Inferior parietal cortex (tissue), 1 donor: ENCODE measurements around the gene CCNJL.
"Not testable (repeated sequence)": the region's sequence is repeated elsewhere in the genome, so short reads cannot be mapped to it uniquely, and the experiment has no call there.

ENCODE experiments used
- DNase-seq: peaks from one replicate; pipeline ENCODE4 v3.0.0-alpha.2; 2016; ENCODE audit errors: extremely low spot score

Gene CCNJL

DNA sequence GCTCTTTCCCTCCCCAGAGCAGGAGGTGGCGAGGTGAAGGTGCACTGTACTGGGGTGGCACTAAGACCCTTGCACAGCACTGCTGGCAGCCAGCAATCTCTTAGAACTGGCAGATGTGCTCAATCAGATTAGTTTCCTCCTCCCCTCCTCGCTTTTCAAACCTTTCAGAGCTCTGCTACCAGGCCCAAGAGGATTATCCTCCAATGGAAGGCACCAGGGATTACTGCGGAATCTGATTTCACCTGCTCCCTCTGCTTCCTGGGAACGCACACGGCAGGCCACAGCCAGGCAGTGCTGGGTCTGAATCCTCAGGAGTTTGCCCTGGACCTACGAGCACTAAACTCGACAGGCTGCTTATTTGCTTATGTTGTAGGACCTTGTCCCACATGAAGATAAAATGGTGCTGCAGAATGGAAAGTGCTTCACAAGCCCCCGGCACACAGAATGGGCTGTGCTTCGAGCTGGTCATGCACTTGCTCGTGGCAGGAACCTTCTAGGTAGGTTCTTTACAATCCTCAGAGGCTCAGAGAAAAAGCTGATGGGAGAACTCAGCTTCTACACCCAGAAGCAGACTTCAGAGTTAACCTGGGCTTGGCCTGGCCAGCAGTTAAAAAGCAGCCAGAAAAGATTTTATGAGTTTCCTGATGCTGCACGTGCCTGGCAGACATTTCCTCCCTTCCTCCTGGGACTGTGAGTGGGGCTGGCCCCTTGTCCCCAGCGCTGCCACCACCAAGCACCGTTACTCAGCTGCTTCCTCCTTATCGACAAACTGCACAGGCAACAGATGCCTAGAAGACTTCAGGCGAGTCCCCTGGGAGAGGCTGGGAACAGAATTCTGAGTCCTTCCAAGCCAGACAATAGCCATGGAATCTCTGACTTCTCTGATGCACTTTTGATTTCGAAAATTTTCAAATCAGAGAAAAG, 50.0 kb downstream of the CCNJL start:
- no peak for DNase-seq

DNA sequence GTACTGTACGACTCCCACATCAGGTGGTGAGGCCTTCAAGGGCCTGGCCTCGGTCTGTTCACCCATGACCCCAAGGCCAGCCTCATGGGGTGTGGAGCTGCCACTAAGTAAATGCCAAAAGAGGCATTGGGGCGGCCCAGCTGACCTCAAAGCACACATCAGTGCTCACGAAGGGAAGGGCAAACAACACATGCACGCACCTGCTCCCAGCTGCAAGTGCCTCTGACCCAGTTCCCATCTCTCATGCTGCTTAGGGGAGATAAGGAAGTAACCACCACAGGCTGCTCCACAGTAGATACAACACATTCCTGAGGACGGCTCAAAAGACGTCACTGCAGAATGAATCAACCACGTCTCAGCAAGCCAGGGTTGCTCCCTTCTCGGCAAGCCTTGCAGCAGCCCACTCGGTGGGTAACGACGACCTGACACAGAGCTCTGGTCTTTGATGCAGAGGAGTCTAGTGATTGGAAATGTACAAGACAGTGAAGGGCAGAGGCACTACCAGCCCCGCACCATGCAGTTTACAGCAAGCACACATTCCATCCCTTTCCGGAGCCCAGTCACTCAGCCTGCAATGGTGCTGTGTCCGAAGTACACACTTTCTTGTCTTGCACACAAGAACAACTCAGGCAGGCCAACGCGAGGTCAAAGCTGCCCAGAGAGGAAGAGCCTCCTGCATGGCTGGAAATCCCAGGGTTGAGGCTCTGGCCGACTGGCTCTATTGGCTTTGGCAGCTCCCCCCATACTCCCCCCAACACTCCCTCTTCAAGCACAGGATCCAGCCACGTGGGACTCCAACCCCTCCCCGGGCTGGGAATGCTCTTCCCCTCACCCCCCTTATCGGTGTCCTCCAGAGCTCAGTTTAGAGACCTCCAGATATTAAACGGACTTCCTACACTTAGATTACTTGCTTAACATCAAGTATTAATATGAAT, 51.2 kb downstream of the CCNJL start:
- DNase-seq = peak; percentile 29

DNA sequence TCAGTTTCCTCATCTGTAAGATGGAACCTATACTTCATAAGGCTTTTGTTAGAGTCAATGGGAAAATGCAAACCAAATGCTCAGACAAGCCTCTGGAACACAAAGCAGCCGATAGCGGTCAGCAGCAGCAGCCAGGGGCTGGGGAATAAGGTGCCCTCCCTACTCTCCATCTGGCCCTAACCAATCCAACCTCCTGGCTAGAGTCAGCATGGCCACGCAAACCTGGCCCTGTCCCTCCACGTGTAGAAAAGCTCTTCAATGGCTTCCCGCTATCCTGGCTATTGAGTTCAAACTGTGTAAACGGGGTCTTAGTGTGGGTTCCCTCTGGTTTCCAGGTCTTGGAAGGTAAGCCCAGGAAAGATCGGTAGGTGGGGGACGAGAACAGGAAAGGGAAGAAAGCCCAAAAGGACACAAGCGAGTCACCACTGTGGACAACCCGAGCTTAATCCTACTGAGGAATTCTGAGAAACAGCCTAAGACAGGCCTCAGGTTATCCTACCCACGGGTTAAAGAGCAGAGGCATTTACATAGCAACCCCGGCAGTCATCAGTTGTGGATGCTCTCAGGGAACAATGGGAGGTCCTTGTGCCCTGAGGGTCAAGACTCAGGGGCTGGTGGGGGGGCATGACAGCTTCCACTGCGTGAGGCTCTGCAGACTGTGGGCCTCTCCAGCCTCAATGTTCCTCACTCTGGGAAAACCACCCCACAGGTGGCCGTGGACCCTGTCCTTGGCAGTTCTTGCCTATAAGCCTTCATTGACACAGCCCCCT, 52.2 kb downstream of the CCNJL start:
- DNase-seq = no peak

DNA sequence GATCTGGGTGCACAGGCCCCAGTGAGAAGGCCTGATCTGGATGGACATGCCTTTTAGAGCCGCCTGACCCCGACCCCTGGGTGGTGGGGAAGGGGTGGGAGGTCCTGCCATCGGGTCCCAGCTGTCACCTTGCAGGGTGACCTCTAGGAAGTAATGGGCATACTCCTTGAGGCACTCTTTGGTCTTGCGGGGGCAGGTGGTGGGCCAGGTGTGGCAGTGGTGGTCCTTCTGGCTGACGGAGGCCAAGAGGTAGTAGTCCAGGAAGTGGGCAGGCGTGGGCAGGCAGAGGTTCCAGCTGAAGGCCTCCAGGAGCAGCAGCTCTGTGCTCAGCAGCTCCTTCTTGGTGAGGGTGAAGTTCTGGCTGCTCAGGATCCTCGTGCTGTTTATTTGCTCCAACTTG, 53.0 kb downstream of the CCNJL start:
- no peak for DNase-seq

DNA sequence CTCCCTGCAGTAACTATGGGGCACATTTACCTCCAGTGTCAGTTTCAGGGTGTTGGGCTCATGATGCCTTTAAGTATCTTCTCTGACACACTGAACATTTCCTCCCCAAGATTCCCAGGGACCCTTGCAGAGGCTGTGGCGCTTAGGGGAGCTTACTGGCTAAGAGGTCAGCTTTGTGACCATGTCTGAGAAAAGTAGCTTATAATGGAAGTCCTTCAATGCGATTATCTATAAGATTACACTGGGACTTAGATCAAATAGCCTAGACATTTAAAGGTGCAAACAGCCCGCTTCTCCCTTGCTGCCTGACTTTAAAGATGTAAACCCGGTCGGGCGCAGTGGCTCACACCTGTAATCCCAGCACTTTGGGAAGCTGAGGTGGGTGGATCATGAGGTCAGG, 57.7 kb downstream of the CCNJL start:
- no peak for DNase-seq

DNA sequence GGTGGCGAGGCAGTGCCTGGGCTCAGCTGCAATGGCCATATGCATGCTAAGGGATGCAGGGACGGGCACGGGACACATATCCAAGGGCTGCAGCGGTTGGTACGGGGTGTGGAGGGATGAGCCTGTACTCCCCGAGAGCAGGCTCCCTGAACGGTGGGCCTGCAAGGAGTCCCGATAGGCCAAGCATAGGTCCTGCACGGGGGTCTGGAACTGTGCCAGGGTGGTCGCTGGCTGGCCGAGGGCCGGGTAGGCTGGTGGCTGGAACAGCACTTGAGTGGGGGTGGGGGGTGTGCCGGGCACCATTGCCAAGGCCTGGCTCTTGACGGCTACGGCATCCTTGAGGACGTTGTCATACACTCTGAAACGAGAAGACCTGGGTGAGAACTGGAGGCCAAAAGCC, 58.9 kb downstream of the CCNJL start:
- no peak for DNase-seq

DNA sequence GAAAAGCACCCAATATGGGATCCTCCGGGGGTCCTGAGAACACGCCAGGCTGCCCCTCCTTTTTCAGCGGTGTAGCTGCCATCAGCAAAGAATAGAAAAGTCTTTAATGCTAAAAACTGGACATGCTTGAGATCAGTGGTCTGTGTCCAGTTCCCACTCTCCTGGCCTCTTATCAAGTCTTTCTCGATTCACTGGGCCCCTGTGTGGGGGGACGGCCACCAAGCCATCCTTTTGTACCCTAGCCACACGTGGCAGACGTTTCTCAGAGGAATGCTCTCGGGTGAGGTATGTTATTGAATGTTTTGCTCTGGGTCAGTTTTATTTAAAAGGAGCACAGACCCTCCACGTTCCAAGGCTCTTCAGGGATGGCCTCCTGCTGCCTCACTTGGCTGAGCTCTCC, 59.4 kb downstream of the CCNJL start:
- no peak for DNase-seq

DNA sequence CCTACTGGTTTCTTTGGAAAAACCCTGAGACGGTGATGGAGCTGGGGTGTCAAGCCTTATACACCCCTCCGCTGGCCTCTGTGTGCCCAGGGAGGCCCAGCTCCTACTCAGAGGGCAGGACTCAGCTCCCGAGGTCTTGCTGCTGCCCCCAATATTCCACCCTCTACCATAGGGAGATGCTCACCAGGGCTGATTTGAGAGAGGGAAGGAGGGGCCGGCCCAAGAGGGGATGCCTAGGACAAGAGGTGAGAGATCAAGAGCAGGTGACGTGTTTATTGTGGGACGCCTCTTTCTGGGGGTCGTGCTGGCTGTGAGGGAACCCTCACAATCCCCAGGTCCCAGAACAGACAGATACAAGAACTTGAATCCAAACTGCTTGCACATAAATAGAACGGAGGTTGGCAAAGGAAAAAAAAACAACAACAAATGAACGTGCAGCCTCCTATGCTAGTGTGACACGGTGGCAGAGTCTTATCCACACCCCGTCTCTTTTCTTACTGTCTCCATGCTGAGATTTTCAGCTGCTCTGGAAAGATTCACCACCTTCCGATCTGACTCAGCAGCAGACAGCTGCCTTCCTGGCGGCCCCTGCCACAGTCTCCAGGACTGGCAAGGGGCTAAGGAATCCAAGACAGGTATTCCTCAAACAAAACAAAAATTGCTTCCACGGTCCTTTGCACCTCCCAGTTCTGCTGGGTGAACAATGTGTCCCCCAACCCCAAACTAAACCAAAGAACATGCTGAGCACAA, 60.8 kb downstream of the CCNJL start:
- no peak for DNase-seq

DNA sequence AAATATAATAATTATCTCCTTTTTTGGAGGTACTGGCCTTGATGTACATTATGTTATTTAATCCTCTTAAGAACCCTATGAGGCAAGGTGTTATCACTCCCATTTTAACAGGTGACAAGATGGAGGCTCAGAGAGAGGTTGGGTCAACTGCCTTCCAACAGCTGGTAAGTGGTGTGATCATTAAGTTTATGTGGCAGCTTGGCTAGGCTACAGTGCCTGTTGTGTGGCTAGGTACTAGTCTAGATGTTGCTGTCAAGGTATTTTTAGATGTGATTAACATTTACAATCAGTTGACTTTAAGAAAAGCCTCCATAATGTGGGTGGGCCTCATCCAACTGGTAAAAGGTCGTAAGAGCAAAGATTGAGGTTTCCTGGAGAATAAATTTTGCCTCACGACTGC, 61.5 kb downstream of the CCNJL start:
- DNase-seq = no peak

DNA sequence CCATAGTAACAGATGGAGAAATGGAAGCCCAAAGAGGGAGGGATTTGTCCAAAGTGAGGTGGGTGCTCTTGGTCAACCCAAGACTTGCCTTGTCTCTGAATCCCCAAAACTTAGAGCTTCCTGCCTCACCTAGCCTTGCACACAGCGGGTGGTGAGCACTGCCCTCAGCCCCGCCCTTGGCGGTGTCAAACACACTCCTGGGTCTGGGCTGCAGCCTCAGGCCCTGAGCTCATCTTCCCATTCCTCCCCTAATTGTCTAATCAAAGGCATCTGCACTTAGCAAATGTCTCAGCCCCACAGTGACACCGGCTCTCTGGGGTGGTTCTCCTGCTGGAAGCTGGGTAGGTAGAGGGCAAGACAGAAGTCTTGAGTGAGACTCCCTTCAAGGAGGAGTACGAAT, 62.1 kb downstream of the CCNJL start:
- no peak for DNase-seq

DNA sequence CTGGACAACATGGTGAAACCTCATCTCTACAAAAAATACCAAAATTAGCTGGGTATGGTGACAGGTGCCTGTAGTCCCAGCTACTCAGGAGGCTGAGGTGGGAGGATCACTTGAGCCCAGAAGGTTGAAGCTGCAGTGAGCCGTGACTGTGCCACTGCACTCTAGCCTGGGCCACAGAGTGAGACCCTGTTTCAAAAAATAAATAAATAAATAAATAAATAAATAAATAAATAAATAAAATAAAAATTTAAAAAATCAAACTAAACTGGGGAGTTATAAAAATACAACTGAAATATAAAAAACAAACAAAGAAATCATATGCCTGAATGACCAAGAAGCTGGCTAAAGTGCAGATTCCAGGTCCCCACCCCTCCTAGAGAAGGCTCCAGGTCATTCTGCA, 62.8 kb downstream of the CCNJL start:
- not testable (repeated sequence) for DNase-seq

DNA sequence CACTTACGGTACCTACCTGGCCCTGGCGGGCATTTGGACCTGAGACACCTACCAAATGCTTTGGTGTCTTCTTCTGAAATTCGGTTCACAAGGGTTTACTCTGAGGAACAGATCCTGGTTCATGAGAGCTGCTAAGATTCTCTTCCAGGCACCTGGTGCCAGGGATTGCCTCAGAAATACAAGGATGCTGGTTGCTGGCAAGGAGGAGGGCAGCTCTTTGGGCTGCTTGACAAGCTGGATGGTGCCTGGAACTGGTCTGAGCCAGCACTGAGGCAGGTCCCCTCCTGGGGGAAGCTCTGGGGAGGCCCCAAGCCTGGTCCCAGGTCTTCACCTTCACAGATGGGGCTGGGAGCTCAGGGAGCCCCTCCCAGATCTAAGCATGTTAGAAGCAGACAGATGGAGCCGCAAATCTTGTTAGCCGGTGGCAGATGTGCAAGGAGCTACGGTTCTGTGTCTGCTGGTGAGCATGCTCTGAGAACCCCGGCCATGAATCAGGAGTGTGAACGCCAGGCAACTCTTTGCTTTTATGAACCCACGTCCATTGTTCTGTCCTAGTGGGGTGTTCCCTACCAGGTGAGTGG, 66.8 kb downstream of the CCNJL start:
- DNase-seq = no peak

DNA sequence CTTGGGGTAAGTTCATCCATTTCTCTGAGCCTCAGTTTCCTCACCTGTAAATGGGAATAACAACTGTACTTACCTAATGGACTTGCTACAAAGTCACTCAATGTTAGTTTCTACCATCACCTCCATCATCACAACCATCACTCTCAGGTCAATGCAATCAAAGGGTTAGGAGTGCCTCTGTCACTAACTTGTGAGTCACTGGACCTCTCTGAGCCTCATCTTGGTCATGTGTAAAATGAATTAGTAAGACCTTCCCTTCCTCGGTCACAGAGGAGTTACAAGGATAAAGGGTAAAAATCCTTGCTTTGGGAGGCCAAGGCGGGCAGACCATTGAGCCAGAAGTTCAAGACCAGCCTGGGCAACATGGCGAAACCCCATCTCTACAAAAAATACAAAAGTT, 70.2 kb downstream of the CCNJL start:
- DNase-seq = no peak

DNA sequence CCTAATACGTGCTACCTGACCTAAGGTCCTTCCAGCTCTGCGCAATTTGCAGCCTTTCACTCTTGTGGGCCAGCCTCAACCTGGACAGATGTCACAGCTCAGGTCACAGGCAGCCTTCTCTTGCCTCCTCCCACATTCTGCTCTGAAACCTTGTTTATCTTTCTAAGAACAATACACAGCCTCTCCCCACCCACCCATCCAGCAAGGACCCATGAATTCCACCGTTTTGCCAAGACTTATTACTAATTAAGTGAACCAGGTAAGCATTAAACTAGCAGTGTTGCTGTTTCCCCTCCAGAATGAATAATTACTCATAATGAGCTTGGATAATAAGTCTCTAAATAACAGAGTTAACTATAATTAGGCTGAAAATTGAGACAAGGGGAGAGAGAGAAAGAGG, 72.0 kb downstream of the CCNJL start:
- DNase-seq = no peak

DNA sequence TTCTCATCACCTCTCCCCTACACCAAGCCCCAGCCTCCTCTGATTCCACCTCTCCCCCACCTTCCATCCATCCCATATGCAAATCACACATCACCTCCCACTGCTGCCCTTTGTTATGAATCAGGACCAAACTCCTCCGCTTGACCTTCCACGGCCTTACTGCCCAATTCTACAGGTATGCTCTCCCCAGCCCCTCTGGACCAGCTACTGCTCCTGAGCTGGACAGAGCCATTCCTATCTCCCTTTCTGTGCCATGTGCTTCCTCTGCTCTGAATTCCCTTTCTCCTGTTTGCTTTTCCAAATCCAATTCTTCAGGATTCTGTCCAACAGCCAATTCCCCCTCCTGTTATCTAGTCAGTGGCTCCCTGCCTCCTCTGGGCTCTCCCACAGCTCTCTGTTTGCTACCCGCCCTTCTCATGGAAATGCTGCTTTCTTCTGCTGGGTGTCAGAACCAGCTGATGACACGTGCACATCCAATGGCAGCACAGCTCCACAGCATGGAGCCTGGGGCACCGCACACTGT, 74.7 kb downstream of the CCNJL start:
- no peak for DNase-seq

DNA sequence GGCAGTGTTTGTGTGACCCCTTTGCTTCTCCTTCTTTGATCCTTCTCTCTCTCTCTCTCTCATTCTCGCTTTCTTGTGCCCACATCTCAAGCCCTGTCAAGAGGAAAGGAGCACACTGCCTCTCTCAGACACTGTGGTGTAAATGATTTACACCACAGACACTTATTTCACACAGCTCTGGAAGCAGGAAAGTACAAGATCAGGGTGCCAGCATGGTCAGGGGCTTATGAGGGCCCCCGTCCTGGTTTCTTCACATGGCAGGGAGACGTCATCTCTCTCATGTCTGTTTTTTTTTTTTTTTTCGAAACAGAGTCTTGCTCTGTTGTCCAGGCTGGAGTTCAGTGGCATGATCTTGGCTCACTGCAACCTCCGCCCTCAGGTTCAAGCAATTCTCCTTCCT, 76.6 kb downstream of the CCNJL start:
- no peak for DNase-seq

DNA sequence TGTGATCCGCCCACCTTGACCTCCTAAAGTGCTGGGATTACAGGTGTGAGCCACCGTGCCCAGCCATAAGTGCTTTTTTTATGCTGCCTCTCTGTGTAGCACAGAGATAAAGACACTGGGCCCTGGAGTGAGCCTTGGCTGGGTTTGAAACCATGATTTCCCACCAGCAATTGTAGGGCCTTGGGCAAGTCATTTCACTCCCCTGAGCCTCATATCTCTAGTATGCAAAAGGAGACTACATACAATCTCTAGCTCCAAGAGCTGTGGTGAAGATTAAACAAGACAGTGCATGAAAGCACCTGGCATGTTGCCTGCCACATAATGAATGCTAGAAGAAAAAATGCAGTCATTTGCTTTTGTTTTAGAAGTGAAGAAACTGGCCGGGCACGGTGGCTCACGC, 79.1 kb downstream of the CCNJL start:
- no peak for DNase-seq

DNA sequence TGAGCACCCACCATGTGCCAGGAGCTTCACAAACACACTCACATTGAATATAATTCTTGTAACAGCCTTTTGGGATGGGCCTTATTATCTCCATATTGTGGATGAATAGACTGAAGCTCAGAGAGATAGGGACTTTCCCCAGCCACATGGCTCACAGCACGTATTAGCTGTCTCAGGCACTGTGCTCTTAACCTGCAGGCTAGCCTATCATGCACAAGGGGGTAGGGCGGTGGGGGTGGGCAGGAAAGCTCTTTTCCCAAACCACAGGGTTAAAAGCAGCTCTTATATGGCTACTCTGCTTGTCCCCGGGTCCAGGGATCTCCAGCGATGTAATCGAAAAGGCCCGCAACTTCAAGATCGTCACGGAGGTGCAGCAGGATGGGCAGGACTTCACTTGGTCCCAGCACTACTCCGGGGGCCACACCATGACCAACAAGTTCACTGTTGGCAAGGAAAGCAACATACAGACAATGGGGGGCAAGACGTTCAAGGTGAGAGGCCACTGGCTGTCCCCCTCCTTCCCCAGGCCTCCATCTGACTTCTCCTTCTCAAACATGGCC, 80.5 kb downstream of the CCNJL start:
- no peak for DNase-seq

DNA sequence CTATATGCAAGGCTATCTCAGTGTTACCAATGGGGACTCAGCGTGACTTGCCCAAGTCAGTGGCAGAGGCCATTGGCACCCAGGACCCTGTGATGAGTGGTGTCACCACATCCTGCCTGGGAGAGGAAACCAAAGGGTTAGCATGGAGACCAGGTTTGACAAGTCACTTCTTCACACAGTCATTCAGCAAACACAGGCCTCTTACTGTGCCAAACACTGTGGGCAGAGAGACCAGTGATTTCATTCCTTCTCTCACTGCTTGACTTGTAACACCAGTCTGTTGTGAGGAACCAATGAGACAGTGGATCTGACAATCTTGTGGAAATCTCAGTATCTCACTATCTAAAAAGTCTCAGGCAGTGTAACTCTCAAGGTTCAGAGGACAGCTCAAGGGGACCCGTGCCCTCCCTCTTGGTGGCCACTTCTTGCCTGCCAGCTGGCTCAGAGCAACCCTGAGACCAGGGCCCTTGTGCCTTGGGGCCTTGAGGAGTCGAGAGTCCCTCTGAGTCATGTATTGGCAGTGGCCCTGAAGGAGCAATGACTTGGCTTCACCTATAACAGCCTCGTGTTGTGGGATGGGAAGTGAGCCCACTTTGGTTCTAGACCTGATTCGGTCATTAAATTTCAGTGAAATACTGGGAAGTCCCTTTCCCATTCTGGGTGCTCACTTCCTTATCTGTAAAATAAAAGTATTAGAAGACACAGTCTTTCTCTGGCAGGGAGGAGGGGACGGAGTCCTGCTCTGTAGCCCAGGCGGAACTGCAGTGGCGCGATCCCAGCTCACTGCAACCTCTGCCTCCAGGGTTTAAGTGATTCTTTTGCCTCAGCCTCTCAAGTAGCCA, 81.5 kb downstream of the CCNJL start:
- no peak for DNase-seq
